Mucosa of stomach (tissue), 1 donor: ENCODE data around the gene CARD6.
A peak's percentile ranks its signal among the peaks of the same experiment; 100 is the strongest.

Source experiments
- H3K27me3 ChIP-seq: one replicate; pipeline ENCODE4 v1.7.0; 2013; ENCODE audit warnings: mild to moderate bottlenecking, low read length; ENCODE audit not compliant: control insufficient read depth, insufficient read depth
- H3K36me3 ChIP-seq: one replicate; pipeline ENCODE4 v1.7.0; 2013; ENCODE audit warnings: low read length; ENCODE audit not compliant: control insufficient read depth, insufficient read depth
- H3K4me1 ChIP-seq: one replicate; pipeline ENCODE4 v1.7.0; 2013; ENCODE audit warnings: mild to moderate bottlenecking, low read length; ENCODE audit not compliant: control insufficient read depth, insufficient read depth
- H3K4me3 ChIP-seq: one replicate; pipeline ENCODE4 v1.7.0; 2013; ENCODE audit warnings: low read length
- H3K9ac ChIP-seq: one replicate; pipeline ENCODE4 v1.7.0; 2013; ENCODE audit warnings: mild to moderate bottlenecking, low read length, moderate library complexity
- H3K9me3 ChIP-seq: one replicate; pipeline ENCODE4 v1.7.0; 2013; ENCODE audit warnings: mild to moderate bottlenecking, low read length, moderate library complexity; ENCODE audit not compliant: control insufficient read depth
- donor health status: Pancreatic carcinoma.

CARD6 gene

DNA sequence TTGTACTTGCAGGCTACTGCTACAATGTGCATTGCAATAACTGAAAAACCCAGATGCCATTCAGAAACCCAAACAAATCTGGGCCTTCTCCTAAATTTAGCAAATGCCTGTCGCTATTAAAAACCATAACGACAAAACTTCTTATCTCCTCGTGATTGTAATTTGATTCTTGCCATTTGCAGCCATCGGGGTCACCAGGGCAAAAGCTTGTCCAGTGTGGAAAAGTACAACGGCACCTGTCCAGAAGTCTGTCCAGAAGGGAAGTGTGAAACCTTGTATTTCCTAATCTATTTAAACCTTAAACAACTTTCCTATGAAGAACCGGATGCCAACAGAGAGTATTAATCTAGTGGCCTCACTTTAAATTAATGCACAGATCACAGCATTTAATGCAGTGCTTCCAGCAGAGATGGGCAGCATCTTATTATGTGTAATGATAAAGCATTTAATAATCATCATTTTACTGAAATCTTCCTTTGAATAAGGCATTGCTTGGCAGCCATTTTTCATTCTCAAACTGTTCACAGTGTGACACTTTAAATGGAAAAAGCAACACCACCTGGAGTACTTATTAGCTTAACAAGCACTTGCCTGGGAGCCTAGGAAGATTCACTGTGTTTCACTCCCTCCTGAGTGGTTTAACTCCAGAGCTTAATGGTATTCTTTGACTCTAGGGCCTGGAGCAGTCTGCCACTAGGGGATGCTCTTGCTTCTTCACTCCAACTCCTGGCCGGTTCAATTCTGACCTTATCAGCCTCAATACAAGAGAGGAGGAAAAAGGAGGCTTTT is 63.2 kb downstream of the CARD6 start:
- Histone ChIP-seq H3K9ac (peak overlapping the region; percentile 37), H3K36me3 (no peaks in the 10 kb centered on the region), H3K27me3 (no peaks in the 10 kb centered on the region), H3K9me3 (no peaks in the 10 kb centered on the region), H3K4me3 (no peak overlapping the region), H3K4me1 (peaks cover 10% of the 10 kb centered on the region)

DNA sequence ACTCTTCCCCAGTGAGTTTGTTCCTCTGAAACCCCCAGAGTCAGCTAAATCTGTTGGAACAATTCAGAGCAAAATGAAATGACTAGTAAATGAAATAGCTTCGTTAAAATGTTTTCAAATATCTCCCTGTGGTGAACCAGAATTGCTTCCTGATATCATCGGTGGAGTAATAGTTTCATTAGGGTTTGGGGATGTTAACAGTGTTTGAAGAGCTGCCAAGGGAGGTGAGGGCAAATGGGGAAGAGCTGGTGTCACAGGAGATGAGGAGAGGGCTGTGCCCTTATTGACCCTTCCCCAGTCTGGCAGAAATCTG is 63.8 kb downstream of the CARD6 start:
- H3K36me3 ChIP-seq: no peaks in the 10 kb centered on the region
- H3K9ac ChIP-seq: peak overlapping the region; percentile 37
- no peaks in the 10 kb centered on the region for H3K9me3 ChIP-seq
- H3K27me3 ChIP-seq: no peaks in the 10 kb centered on the region
- peaks cover 12% of the 10 kb centered on the region for H3K4me1 ChIP-seq
- no peak overlapping the region for H3K4me3 ChIP-seq

DNA sequence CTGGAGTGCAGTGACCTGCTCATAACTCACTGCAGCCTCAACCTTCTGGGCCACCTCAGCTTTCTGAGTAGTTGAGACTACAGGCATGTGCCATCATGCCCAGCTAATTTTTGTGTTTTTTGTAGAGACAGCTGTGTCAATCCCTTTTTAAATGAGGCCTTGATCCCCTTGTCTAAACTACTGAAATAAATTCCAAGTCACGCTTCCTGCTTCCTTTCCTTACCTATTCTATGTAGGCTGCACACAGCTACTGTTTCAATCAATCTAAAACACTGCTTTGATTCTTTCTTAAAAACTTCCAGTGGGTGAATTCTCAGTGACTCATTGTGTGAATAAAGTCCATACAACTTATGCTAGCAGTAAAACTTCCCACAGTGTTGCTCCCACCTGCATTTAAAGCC is 65.2 kb downstream of the CARD6 start:
- Histone ChIP-seq H3K9me3 (no peaks in the 10 kb centered on the region), H3K27me3 (no peaks in the 10 kb centered on the region)

DNA sequence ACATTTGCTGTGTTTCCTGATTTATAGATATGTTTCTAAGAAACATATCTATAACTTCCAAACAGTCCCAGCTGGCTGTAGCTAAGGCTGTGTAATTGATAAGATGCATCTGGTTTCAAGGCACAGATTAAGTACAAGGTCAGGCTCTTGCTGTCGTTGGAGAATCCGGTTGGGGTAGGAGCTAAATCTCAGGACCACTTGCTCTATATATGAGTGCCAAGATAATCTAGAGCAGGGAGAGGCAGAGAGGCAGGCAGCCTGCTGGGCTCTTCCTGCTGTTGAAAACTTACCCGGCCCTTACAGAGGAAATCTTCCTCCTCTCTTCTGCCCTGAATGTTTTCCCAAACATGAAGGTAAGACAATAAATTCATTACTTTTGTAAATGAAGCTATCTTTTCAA is 68.1 kb downstream of the CARD6 start, which contains the start of gene C7:
Gene C7, plus strand, starts transcription at position 234 of the 400 bp plus-strand sequence. Its CDS starts 114 bp downstream, at position 348.
- Histone ChIP-seq H3K36me3 (no peaks in the 10 kb centered on the region), H3K27me3 (no peaks in the 10 kb centered on the region), H3K9me3 (no peaks in the 10 kb centered on the region), H3K4me1 (peaks cover 12% of the 10 kb centered on the region), H3K4me3 (no peak within 1 kb of the TSS), H3K9ac (no peak within 1 kb of the TSS)

More for the DNA sequence above, 65.2 kb downstream of the CARD6 start:
- Histone ChIP-seq H3K4me3 (no peak overlapping the region), H3K4me1 (peaks cover 12% of the 10 kb centered on the region), H3K36me3 (no peaks in the 10 kb centered on the region), H3K9ac (no peak overlapping the region)

DNA sequence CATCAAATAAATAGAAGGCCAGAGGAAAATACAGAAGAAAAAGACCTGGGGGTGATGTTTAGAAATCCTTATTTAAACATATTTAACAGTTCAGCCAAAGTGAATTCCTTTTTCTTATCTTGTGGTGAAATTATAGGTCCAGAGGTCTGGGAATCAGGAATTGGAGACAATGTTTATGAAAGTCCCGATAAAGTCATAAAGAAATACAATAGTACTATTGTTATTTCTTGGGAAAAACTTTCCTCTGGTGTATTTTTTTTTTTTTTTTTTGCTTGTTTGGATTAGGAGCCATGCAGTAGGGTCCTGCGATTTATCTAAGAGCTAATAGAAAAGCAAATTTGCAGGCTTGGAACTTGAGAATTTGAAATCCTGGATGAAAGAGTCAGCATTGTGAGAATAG is 68.6 kb downstream of the CARD6 start:
- H3K9ac ChIP-seq: no peak overlapping the region
- H3K4me3 ChIP-seq: no peak overlapping the region
- H3K27me3 ChIP-seq: no peaks in the 10 kb centered on the region
- H3K36me3 ChIP-seq: no peaks in the 10 kb centered on the region
- peaks cover 12% of the 10 kb centered on the region for H3K4me1 ChIP-seq
- H3K9me3 ChIP-seq: no peaks in the 10 kb centered on the region
